ENCODE measurements around the gene TMEM185A.
"Not testable (repeated sequence)": the region's sequence is repeated elsewhere in the genome, so short reads cannot be mapped to it uniquely, and the experiment has no call there.

TMEM185A gene

DNA sequence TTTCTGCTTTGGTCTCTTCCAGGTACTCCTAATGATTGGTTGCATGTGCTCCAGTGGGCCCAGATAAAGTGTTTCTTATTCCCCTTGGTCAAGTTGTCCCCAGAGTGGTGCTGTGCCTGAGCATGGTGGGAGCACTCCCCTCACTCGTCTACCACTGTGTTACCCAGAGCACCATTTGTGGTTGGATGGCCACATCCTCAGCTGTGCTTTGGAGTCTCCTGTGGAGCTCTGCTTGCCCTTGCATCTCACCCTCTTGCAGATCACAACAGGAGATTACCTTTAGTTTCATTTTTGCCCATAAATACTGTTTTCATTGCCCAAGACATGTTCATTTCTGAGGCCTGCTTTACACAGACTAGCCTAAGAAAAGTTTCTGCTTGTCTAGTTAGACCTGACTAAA lies 81.1 kb downstream of the TMEM185A start:
- not testable (repeated sequence) for DNase-seq

DNA sequence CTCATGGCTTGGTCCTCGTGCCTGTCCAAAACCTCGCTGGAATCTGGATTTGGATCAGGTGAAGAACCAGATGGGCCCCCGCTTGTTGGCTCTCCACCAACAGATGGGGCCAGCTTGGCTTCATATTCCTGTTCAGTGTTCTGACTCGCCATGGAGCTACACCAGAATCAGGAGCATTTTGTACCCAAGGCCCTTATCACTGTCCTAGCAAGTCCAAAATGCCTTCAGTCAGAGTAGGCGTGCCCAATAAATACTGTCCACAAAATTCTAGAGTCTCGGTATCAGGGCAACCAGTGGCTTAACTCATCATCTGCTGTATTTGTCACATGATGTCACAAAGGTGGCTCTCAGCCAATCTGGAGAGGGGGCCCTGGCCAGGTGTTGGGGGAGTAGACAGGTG lies 81.9 kb downstream of the TMEM185A start, which contains the start of gene HSFX3:
Gene HSFX3 (minus strand): TSS at position 224 of the 400 bp plus-strand sequence. CDS start 72 bp downstream, at position 152.
- not testable (repeated sequence) for DNase-seq

DNA sequence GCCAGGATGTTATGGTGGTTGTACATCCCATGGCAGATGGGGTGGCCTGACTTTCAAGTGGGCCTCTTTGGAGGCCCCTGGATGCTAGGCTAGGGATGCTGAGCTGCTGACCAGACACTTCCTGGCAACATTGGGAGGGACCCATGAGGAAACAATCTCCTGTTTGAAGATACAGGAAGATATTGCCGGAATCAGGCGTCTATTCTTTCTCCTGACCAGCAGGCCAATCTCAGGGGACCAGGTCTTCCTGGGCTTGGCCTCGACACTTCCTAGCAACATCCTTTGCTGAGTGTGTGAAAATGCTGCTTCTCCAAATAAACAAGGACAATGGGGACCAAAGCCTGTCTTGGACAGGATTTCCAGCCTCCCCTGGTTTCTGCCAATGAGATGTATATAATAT lies 83.8 kb downstream of the TMEM185A start:
- DNase-seq = not testable (repeated sequence)

DNA sequence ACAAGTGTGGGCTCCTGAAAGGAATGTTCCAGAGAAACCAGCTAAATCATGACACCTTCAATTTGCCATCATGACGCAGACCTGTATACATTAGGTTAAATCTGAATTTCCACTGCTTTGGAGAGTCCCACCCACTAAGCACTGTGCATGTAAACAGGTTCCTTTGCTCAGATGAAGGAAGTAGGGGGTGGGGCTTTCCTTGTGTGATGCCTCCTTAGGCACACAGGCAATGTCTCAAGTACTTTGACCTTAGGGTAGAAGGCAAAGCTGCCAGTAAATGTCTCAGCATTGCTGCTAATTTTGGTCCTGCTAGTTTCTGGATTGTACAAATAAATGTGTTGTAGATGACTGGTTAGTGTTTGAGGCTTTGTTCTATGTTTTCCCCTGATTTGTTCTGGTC lies 84.6 kb downstream of the TMEM185A start:
- DNase-seq = not testable (repeated sequence)
